ENCODE results near the gene ADGRD1.

ADGRD1 gene

GRCh38 chr12:130967636-130968035, 13.9 kb downstream of the ADGRD1 start:
- no peak for TF ChIP-seq CTCF (IDR thresholded peaks at IDR 0.05; ENCODE audit: poor library complexity, severe bottlenecking)
- Histone ChIP-seq H3K36me3 (ENCODE audit: low read depth) (no peaks in the 10 kb centered on the region), H3K9me3 (ENCODE audit: severe bottlenecking) (no peaks in the 10 kb centered on the region), H3K27me3 (ENCODE audit: insufficient read depth, poor library complexity, severe bottlenecking) (peaks cover 4% of the 10 kb centered on the region), H3K27ac (ENCODE audit: poor library complexity, severe bottlenecking) (no peak overlapping the region), H3K4me1 (ENCODE audit: insufficient read depth, poor library complexity, severe bottlenecking) (peaks cover 15% of the 10 kb centered on the region), H3K4me3 (ENCODE audit: severe bottlenecking) (no peak overlapping the region)
- no peak for DNase-seq (ENCODE audit: low spot score)
- ATAC-seq (ENCODE audit: low read depth), result no peak

GRCh38 chr12:130968611-130969010, 14.9 kb downstream of the ADGRD1 start:
- Histone ChIP-seq H3K9me3 (ENCODE audit: severe bottlenecking) (no peaks in the 10 kb centered on the region), H3K4me1 (ENCODE audit: insufficient read depth, poor library complexity, severe bottlenecking) (peaks cover 15% of the 10 kb centered on the region), H3K27me3 (ENCODE audit: insufficient read depth, poor library complexity, severe bottlenecking) (peaks cover 4% of the 10 kb centered on the region), H3K4me3 (ENCODE audit: severe bottlenecking) (no peak overlapping the region), H3K27ac (ENCODE audit: poor library complexity, severe bottlenecking) (no peak overlapping the region), H3K36me3 (ENCODE audit: low read depth) (no peaks in the 10 kb centered on the region)
- ATAC-seq (ENCODE audit: low read depth) (no peak), DNase-seq (ENCODE audit: low spot score) (no peak)
- TF ChIP-seq CTCF (IDR thresholded peaks at IDR 0.05; ENCODE audit: poor library complexity, severe bottlenecking), result no peak

- TF ChIP-seq CTCF (IDR thresholded peaks at IDR 0.05; ENCODE audit: poor library complexity, severe bottlenecking), result no peak
- Histone ChIP-seq H3K4me1 (ENCODE audit: insufficient read depth, poor library complexity, severe bottlenecking) (peaks cover 15% of the 10 kb centered on the region), H3K4me3 (ENCODE audit: severe bottlenecking) (no peak overlapping the region), H3K27me3 (ENCODE audit: insufficient read depth, poor library complexity, severe bottlenecking) (peaks cover 4% of the 10 kb centered on the region), H3K27ac (ENCODE audit: poor library complexity, severe bottlenecking) (no peak overlapping the region), H3K36me3 (ENCODE audit: low read depth) (no peaks in the 10 kb centered on the region), H3K9me3 (ENCODE audit: severe bottlenecking) (no peaks in the 10 kb centered on the region)
- no peak for DNase-seq (ENCODE audit: low spot score)
- no peak for ATAC-seq (ENCODE audit: low read depth)
These were observed 15.5 kb downstream of the ADGRD1 start for GRCh38 chr12:130969223-130969622.

GRCh38 chr12:130970165-130970907, 16.6 kb downstream of the ADGRD1 start:
- H3K36me3 ChIP-seq (ENCODE audit: low read depth), result no peaks in the 10 kb centered on the region
- peaks cover 4% of the 10 kb centered on the region for H3K27me3 ChIP-seq (ENCODE audit: insufficient read depth, poor library complexity, severe bottlenecking)
- H3K9me3 ChIP-seq (ENCODE audit: severe bottlenecking), result no peaks in the 10 kb centered on the region
- no peak overlapping the region for H3K27ac ChIP-seq (ENCODE audit: poor library complexity, severe bottlenecking)
- no peak for DNase-seq (ENCODE audit: low spot score)
- no peak for ATAC-seq (ENCODE audit: low read depth)
- no peak for TF ChIP-seq CTCF (IDR thresholded peaks at IDR 0.05; ENCODE audit: poor library complexity, severe bottlenecking)
- peaks cover 8% of the 10 kb centered on the region for H3K4me1 ChIP-seq (ENCODE audit: insufficient read depth, poor library complexity, severe bottlenecking)
- H3K4me3 ChIP-seq (ENCODE audit: severe bottlenecking), result no peak overlapping the region

GRCh38 chr12:130970908-130971233, 17.2 kb downstream of the ADGRD1 start:
- no peaks in the 10 kb centered on the region for H3K36me3 ChIP-seq (ENCODE audit: low read depth)
- DNase-seq (ENCODE audit: low spot score) (no peak), ATAC-seq (ENCODE audit: low read depth) (no peak)
- TF ChIP-seq CTCF (IDR thresholded peaks at IDR 0.05; ENCODE audit: poor library complexity, severe bottlenecking), result no peak
- no peak overlapping the region for H3K4me3 ChIP-seq (ENCODE audit: severe bottlenecking)
- H3K4me1 ChIP-seq (ENCODE audit: insufficient read depth, poor library complexity, severe bottlenecking), result peaks cover 3% of the 10 kb centered on the region
- no peak overlapping the region for H3K27ac ChIP-seq (ENCODE audit: poor library complexity, severe bottlenecking)
- H3K27me3 ChIP-seq (ENCODE audit: insufficient read depth, poor library complexity, severe bottlenecking), result peaks cover 4% of the 10 kb centered on the region
- no peaks in the 10 kb centered on the region for H3K9me3 ChIP-seq (ENCODE audit: severe bottlenecking)
